ENCODE data around the gene PHPT1.

DNA sequence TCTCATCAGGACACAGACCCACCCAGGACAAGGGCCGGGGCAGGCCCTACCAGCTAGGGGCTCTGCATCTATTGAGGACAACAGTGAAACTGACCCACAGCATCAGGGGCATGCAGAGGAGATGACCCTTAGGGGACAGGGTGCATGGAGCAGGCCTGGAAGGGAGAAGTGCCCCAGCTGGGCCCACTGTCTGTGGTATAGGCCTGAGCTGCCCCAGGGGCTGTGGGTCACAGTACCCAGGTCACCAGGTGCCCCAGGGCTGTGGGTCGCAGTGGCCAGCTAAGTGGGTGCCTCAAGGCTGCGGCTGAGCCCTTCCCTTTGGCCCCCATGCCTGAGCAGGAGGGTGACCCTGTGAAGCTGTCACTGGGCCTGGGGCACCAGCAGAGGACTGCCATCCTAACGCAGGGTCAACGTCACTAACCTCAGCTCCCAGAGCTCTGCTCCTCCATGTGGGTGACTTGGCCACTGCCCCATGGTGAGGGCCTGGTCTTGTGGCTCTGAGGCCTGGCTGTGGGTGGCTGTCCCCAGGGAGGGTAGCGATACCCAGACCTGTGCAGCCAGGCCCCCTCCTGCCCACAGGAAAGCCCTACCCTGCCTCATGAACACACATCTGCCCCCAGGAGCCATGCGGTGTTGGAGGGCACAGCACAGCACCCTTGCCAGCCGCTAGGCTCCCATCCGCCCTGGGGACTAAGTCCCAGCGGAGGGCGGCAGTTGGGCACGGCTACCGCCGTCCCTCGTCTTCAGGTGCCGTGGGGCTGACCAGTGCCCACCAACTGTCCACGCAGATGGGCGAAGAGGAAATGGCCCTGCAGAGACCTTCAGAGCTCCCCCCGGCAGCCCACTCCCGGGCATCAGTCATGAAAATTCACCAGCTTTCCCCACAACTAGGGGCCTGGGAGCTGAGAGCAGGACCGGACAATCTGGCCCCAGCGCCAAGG lies 12.0 kb downstream of the PHPT1 start:
- TF ChIP-seq, protein P1, sequence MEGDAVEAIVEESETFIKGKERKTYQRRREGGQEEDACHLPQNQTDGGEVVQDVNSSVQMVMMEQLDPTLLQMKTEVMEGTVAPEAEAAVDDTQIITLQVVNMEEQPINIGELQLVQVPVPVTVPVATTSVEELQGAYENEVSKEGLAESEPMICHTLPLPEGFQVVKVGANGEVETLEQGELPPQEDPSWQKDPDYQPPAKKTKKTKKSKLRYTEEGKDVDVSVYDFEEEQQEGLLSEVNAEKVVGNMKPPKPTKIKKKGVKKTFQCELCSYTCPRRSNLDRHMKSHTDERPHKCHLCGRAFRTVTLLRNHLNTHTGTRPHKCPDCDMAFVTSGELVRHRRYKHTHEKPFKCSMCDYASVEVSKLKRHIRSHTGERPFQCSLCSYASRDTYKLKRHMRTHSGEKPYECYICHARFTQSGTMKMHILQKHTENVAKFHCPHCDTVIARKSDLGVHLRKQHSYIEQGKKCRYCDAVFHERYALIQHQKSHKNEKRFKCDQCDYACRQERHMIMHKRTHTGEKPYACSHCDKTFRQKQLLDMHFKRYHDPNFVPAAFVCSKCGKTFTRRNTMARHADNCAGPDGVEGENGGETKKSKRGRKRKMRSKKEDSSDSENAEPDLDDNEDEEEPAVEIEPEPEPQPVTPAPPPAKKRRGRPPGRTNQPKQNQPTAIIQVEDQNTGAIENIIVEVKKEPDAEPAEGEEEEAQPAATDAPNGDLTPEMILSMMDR (conservative IDR thresholded peaks at IDR 0.05; ENCODE audit: low read depth, low read length), result no peak
- no peak for TF ChIP-seq EZH2 (IDR thresholded peaks at IDR 0.05; ENCODE audit: borderline replicate concordance, low read depth, low read length, poor library complexity, severe bottlenecking)
